ENCODE data around the gene RPTOR. TPM values are rescaled to one million over a fixed set of nuclear protein-coding genes. Genes with fewer than 3 reads are reported as not detected.

RPTOR gene
- total and polyA plus RNA-seq, 10 of the 15 experiments (the other 5 are each of a cell fraction or from before 2014, with no cell fraction given), result 0.18 to 32.1 (median 7.8) TPM

DNA sequence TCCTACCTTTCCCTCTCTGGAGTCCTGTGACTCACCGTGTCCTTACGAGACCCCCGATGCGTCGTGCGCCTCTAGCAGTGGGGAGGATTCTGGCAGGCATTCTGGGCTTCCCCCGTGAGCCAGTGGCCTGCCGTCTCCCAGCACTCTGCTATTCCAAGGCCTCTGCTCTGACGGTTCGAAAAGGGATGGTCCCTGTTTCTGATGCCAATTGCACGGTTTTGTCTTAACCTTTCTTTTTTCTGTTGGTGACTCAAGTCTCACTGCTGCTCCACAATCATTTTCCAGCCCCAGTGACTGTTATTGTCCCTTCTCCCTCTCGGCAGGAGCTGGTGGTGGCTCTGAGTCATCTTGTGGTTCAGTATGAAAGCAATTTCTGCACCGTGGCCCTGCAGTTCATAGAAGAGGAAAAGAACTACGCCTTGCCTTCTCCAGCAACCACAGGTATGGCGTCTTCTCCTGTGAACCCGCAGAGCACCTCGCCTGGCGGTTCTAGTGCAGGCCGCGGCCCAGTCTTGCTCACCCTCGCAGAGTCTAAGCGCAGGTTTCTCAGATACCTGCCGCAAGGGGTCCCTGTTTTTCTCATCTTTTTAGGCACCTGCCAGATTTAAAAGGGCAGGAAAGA, 346.9 kb downstream of the RPTOR start:
- peak overlapping the region; percentile 78 for H3K27ac ChIP-seq (ENCODE audit: control insufficient read depth, insufficient read depth)
- H3K9ac ChIP-seq (ENCODE audit: control insufficient read depth, insufficient read depth, low read length), result peak overlapping the region; percentile 69
- in situ Hi-C loops (cut with MboI), result no loop called here
- no peaks in the 10 kb centered on the region for H4K20me1 ChIP-seq (ENCODE audit: control insufficient read depth, insufficient read depth)
- intact Hi-C loops (cut with micrococcal nuclease; ENCODE audit: unreplicated experiment), result loop anchor here (1.0 to 5.0 kb wide), 2 partner anchors 14 to 154 kb away; no protein-coding TSS in a partner anchor
- peak overlapping the region; percentile 22; the same call in 1 of the 2 replicates for H3K4me3 ChIP-seq
- no peaks in the 10 kb centered on the region for H3K27me3 ChIP-seq (replicated peaks in 1 of 2; ENCODE audit: control insufficient read depth in 2 of 2, insufficient read depth in 2 of 2, low read length in 1 of 2)
- RAD21 ChIA-PET (ENCODE audit: unreplicated experiment), result no interaction called here
- SMC1A ChIA-PET (ENCODE audit: uncharacterized antibody, unreplicated experiment), result interaction anchor here (1.1 to 1.9 kb wide), 3 partner anchors 8 to 18 kb away, joined by 3 to 6 read pairs (median 5); no protein-coding TSS in a partner anchor
- H2AFZ ChIP-seq (ENCODE audit: control insufficient read depth, low read depth, low read length), result peak overlapping the region; percentile 39
- 21% methylated on average over 23 of the region's 23 CpGs for WGBS (ENCODE audit: insufficient coverage, insufficient replicate concordance, low lambda C conversion rate, missing lambda C conversion rate)
- no peaks in the 10 kb centered on the region for H3K9me3 ChIP-seq (replicated peaks; ENCODE audit: control insufficient read depth, insufficient read depth, low read length)
- H3K36me3 ChIP-seq (ENCODE audit: control insufficient read depth in 2 of 2, insufficient read depth in 2 of 2, low read length in 1 of 2), result peaks cover 13 to 22% of the 10 kb centered on the region in 2 experiments
- DNase-seq (ENCODE audit: low read depth, low spot score), result peak; percentile 56
- H3K79me2 ChIP-seq (ENCODE audit: control insufficient read depth, insufficient read depth, low read length), result no peaks in the 10 kb centered on the region
- FAIRE-seq, result no peak
- peaks cover 30% of the 10 kb centered on the region for H3K4me1 ChIP-seq (ENCODE audit: control insufficient read depth, insufficient read depth, low read length)
- BruUV-seq (replicated peaks), result no TSS peak
- peak; percentile 81 for ATAC-seq
- POLR2A ChIA-PET, result interaction anchor here (1.3 to 1.4 kb wide), 2 partner anchors 14 to 18 kb away, joined by 4 to 5 read pairs; no protein-coding TSS in a partner anchor
- peak overlapping the region; percentile 89 for H3K4me2 ChIP-seq (ENCODE audit: control insufficient read depth, insufficient read depth)
- CTCF ChIA-PET, result interaction anchor here (0.7 to 1.1 kb wide), 2 partner anchors 14 to 57 kb away, joined by 3 read pairs; no protein-coding TSS in a partner anchor
- TF ChIP-seq BHLHE40 (IDR thresholded peaks at IDR 0.05; ENCODE audit: borderline replicate concordance in 1 of 2, low read depth in 2 of 2, low read length in 1 of 2) (peak in 1 of 2 experiments; percentile 61; a peak in 1 of 4 replicates), DPF2 (IDR thresholded peaks at IDR 0.05) (peak; percentile 85), RELA (IDR thresholded peaks at IDR 0.05; ENCODE audit: borderline replicate concordance, partially characterized antibody) (peak; percentile 19), ZNF24 (IDR thresholded peaks at IDR 0.05) (no peak), STAT3 (IDR thresholded peaks at IDR 0.05; ENCODE audit: low read depth, low read length) (no peak), CREM (IDR thresholded peaks at IDR 0.05; ENCODE audit: low read depth) (no peak), EP300 (IDR thresholded peaks at IDR 0.05; ENCODE audit: borderline replicate concordance in 1 of 2, control insufficient read depth in 1 of 2, low read depth in 2 of 2, low read length in 2 of 2) (peak in 1 of 2 experiments; percentile 31; a peak in 2 of 4 replicates), GABPA (IDR thresholded peaks at IDR 0.05; ENCODE audit: low read depth) (no peak), HDAC2 (IDR thresholded peaks at IDR 0.05) (no peak), RUNX3 (IDR thresholded peaks at IDR 0.05; ENCODE audit: low read length) (peak; percentile 76), MYC (IDR thresholded peaks at IDR 0.05; ENCODE audit: insufficient read depth, insufficient read length, insufficient replicate concordance, low read length, severe bottlenecking) (no peak), IKZF2 (IDR thresholded peaks at IDR 0.05) (peak; percentile 90 to 91), KLF5 (IDR thresholded peaks at IDR 0.05; ENCODE audit: partially characterized antibody) (no peak), RB1 (IDR thresholded peaks at IDR 0.05; ENCODE audit: borderline replicate concordance) (no peak), SMARCA5 (IDR thresholded peaks at IDR 0.05) (no peak), MTA3 (IDR thresholded peaks at IDR 0.05; ENCODE audit: borderline replicate concordance, low read length) (peak; percentile 35; the same call in 1 of the 2 replicates), YY1 (IDR thresholded peaks at IDR 0.05; ENCODE audit: low read depth, low read length) (peak; percentile 69), ATF7 (IDR thresholded peaks at IDR 0.05; ENCODE audit: low read depth) (no peak)
- TF ChIP-seq, protein P1, sequence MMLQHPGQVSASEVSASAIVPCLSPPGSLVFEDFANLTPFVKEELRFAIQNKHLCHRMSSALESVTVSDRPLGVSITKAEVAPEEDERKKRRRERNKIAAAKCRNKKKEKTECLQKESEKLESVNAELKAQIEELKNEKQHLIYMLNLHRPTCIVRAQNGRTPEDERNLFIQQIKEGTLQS (IDR thresholded peaks at IDR 0.05; ENCODE audit: borderline replicate concordance, extremely low read depth, low read depth, low read length), result no peak
- TF ChIP-seq, protein P2, sequence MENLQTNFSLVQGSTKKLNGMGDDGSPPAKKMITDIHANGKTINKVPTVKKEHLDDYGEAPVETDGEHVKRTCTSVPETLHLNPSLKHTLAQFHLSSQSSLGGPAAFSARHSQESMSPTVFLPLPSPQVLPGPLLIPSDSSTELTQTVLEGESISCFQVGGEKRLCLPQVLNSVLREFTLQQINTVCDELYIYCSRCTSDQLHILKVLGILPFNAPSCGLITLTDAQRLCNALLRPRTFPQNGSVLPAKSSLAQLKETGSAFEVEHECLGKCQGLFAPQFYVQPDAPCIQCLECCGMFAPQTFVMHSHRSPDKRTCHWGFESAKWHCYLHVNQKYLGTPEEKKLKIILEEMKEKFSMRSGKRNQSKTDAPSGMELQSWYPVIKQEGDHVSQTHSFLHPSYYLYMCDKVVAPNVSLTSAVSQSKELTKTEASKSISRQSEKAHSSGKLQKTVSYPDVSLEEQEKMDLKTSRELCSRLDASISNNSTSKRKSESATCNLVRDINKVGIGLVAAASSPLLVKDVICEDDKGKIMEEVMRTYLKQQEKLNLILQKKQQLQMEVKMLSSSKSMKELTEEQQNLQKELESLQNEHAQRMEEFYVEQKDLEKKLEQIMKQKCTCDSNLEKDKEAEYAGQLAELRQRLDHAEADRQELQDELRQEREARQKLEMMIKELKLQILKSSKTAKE (IDR thresholded peaks at IDR 0.05; ENCODE audit: low read depth, poor library complexity, severe bottlenecking), result peak; percentile 67
- TF ChIP-seq, protein P3, sequence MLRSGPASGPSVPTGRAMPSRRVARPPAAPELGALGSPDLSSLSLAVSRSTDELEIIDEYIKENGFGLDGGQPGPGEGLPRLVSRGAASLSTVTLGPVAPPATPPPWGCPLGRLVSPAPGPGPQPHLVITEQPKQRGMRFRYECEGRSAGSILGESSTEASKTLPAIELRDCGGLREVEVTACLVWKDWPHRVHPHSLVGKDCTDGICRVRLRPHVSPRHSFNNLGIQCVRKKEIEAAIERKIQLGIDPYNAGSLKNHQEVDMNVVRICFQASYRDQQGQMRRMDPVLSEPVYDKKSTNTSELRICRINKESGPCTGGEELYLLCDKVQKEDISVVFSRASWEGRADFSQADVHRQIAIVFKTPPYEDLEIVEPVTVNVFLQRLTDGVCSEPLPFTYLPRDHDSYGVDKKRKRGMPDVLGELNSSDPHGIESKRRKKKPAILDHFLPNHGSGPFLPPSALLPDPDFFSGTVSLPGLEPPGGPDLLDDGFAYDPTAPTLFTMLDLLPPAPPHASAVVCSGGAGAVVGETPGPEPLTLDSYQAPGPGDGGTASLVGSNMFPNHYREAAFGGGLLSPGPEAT (IDR thresholded peaks at IDR 0.05; ENCODE audit: low read depth), result peak; percentile 55; the same call in 1 of the 2 replicates
